ENCODE results near the gene ERI3.

DNA sequence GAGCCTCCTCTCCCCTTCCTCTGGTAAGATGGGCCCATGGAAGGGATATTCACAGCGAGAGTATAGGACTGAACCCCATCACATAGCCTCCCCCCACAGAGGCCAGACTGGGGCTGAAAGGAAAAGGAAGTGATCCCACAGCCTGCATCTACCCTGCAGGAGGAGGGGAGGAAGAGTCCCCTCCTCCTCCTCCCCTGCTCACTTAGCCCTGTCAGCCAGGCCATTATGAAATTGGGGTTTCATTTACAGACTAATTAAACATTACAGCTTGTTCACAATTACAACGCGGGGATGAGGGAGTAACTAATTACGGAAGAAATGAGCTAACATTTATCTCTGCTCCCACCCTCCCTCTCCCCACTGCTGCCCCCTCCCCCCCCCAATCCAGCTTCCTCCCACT is 116.4 kb downstream of the ERI3 start:
- TF ChIP-seq, protein P1, sequence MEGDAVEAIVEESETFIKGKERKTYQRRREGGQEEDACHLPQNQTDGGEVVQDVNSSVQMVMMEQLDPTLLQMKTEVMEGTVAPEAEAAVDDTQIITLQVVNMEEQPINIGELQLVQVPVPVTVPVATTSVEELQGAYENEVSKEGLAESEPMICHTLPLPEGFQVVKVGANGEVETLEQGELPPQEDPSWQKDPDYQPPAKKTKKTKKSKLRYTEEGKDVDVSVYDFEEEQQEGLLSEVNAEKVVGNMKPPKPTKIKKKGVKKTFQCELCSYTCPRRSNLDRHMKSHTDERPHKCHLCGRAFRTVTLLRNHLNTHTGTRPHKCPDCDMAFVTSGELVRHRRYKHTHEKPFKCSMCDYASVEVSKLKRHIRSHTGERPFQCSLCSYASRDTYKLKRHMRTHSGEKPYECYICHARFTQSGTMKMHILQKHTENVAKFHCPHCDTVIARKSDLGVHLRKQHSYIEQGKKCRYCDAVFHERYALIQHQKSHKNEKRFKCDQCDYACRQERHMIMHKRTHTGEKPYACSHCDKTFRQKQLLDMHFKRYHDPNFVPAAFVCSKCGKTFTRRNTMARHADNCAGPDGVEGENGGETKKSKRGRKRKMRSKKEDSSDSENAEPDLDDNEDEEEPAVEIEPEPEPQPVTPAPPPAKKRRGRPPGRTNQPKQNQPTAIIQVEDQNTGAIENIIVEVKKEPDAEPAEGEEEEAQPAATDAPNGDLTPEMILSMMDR (IDR thresholded peaks at IDR 0.05; ENCODE audit: insufficient read depth, low read length), result no peak
- TF ChIP-seq, protein P2, sequence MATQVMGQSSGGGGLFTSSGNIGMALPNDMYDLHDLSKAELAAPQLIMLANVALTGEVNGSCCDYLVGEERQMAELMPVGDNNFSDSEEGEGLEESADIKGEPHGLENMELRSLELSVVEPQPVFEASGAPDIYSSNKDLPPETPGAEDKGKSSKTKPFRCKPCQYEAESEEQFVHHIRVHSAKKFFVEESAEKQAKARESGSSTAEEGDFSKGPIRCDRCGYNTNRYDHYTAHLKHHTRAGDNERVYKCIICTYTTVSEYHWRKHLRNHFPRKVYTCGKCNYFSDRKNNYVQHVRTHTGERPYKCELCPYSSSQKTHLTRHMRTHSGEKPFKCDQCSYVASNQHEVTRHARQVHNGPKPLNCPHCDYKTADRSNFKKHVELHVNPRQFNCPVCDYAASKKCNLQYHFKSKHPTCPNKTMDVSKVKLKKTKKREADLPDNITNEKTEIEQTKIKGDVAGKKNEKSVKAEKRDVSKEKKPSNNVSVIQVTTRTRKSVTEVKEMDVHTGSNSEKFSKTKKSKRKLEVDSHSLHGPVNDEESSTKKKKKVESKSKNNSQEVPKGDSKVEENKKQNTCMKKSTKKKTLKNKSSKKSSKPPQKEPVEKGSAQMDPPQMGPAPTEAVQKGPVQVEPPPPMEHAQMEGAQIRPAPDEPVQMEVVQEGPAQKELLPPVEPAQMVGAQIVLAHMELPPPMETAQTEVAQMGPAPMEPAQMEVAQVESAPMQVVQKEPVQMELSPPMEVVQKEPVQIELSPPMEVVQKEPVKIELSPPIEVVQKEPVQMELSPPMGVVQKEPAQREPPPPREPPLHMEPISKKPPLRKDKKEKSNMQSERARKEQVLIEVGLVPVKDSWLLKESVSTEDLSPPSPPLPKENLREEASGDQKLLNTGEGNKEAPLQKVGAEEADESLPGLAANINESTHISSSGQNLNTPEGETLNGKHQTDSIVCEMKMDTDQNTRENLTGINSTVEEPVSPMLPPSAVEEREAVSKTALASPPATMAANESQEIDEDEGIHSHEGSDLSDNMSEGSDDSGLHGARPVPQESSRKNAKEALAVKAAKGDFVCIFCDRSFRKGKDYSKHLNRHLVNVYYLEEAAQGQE (IDR thresholded peaks at IDR 0.05; ENCODE audit: insufficient replicate concordance, low read depth), result no peak
